Fibroblast of skin of abdomen (primary cell): ENCODE measurements around the gene C16orf74.

Experiments used
- DNase-seq: peaks from one replicate; pipeline ENCODE4 v3.0.0-alpha.2; 2013

Gene C16orf74

DNA sequence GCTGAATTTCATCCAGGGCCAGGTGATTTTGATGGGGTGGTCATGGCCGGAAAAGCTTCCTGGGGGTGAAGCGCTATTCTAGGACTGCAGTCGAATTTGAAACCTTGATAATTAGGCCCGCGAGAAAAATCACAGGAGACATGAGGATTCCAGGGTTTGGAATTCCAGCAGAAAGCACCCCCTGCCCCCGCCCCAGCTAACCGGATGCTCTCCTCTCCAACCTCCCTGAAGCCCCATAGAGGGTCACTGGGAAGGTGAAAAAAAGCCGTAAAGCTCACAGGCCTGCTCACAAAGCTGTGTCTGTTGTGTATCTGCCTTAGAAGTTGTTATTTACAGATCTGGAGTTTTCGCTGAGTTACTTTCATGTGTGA is 61.0 kb downstream of the C16orf74 start:
- DNase-seq, result no peak

- DNase-seq, result no peak
Measured at GRCh38 chr16:85689285-85689949, 61.5 kb downstream of the C16orf74 start.

DNA sequence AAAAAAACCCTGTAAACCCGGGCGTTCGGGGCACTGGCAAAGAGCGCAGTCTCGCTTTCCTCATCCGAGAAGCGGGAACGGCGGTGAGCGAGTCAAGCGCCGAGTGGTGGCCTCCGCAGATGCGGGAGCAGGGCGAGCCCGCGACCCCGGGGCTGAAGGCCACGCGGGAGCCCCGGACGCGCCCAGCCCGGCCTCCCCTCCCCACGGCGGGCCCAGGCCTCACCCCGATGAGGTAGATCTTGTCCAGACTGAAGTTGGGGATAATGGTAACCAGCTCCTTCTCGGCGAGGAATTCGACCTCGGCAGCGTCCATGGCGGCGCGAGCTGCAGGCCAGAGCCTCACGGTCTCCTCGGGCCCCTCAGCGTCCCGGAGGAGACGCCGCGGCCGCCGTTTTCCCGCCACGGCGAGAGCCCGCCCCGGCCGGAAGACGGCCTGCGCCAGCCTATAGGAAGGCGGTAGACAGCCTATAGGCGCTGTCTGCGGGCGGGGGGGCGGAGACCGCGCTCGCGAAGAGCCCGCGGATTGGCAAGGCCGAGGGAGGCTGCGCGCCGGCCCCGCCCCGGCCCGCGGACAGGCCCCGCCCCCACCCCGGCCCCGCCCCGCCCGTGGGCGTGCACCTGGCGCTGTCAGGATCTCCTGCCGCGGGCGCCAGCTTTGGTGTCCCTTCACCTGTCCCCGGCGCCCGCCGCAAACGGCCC is 62.2 kb downstream of the C16orf74 start, which contains the start of gene GINS2:
GINS2 (minus strand) TSS at position 369 of the 699 bp plus-strand sequence; CDS start at position 313, 56 bp downstream.
- DNase-seq, result peak; percentile 92

DNA sequence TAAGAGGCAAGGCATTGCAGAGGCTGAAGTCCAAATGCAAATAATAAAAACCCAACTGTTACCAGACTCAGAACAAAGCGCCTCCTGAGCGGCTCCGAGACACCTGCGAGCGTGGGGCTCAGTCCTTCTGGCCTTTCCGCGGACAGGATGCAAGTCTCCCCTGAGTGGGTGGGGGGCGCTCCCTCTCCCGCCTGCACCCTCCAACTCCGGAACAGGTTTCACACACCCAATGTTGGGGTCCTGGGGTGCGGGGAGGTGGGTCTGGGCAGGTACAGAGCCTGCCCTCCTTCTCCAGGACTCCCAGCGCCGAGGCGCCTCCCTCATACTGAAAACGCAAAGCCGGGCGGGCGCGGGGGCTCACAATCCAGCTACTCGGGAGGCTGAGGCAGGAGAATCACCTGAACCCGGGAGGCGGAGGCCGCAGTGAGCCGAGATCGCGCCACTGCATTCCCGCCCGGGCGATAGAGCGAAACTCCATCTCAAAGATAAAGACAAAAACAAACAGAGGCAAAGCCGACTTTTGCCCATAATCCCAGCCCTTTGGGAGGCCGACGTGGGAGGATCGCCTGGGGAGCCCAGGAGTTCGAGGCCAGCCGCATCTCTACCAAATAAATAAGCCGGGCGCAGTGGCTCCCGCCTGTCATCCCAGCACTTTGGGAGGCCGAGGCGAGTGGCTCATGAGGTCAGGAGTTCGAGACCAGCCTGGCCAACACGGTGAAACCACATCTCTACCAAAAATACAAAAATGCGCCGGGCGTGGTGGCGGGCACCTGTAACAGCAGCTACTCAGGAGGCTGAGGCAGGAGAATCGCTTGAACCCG is 63.0 kb downstream of the C16orf74 start:
- DNase-seq, result no peak

- no peak for DNase-seq
Measured at GRCh38 chr16:85686912-85687591, 63.8 kb downstream of the C16orf74 start.

DNA sequence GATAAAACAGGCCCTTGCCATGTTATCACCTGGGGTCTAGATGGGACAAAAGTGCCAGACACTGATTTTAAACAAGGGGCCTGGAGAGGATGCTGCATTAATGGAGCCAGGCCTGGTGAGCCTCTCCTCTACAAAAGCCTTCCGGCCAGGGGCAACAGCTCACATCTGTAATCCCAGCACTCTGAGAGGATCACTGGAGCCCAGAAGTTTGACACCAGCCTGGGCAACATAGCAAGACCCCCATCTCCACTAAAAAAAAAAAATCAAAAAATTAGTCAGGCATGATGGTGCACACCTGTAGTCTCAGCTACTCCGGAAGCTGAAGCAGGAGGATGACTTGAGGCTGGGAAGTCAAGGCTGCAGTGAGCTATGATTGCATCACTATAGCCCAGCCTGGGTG is 65.6 kb downstream of the C16orf74 start:
- no peak for DNase-seq

DNA sequence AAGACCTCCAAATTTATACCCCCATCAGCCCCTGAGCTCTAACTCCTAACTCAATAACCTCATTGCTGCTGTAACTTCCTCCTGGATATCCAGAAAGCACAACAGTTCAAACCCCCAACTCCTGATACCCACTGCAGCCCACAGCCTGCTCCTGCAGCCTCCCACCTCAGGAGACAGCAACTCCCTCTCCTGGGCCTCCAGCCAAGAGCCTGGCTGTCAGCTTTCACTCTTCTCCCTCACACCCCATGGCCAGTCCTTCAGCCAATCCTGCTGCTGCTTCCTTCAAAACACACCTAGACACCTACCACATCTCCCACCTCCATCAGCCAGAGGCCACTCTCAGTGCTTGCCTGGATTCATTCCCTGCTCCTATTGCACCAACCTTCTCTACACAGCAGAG is 67.5 kb downstream of the C16orf74 start:
- no peak for DNase-seq

- no peak for DNase-seq
Measured at GRCh38 chr16:85682516-85682915, 68.4 kb downstream of the C16orf74 start.

DNA sequence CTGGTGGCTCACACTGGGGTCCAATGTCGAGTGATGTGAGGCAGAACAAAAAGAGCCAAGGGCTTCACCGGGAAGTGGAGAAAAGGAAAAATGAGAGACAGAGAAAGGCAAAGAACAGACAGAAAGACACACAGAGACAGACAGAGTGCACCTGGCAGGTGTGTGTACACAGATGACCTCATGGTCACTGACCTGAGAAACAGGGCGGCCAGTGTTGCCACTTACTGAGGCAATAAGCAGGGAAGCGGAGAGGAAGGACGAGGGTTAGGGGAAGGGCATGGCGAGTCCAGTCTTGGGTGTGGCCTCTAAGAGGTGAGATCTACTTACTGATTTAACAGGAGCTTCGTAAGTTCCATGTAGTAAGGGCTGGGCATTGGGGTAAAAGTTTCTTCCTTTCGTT is 69.6 kb downstream of the C16orf74 start:
- DNase-seq, result no peak

DNA sequence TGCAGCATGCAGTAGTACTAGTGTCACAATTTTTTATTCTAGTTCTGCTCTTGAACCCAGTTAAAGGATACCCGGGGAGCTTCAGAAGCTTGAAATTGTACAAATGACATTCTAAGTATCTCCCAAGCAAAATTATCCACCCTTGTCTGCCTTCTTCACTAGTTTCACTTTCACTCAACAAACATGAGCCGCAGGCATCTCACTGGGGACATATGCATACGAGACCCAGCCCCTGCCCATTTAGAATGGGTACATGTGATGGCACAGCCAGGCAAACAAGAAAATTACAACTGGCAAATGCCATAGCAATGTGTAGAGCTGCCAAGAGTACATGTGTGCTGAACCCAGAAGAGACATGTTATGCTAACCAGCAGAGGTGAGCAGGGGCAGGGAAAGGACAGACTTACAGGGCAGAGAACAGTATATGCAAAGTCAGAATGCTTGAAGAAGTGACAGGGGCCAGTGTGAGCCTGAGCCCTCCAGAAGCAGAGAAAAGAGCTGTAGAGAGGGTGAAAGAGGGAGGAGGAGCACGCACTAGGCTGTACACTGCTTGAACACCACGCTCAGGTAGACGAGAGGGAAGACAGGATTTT is 70.4 kb downstream of the C16orf74 start:
- no peak for DNase-seq

- DNase-seq, result no peak
Measured at GRCh38 chr16:85679870-85680269, 71.0 kb downstream of the C16orf74 start.

DNA sequence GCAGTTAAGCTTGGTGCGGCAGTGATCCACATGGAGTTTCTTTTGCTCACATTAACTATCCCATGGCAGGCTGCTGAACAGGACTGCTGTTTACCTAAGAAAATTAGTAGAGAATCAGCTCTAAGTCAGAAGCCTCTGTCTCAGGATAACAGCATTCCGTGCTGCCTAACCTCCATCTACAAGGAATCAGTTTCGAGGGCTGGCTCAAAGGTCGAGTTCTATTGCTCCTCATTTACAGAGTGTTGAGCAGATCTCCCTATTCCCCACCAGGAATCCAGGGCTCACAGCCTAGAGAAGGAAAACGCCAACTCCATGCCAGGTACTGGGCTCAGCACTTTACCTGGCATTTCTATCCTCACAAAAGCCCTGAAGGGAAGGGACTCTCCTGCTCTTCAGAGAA is 72.1 kb downstream of the C16orf74 start:
- DNase-seq, result no peak

DNA sequence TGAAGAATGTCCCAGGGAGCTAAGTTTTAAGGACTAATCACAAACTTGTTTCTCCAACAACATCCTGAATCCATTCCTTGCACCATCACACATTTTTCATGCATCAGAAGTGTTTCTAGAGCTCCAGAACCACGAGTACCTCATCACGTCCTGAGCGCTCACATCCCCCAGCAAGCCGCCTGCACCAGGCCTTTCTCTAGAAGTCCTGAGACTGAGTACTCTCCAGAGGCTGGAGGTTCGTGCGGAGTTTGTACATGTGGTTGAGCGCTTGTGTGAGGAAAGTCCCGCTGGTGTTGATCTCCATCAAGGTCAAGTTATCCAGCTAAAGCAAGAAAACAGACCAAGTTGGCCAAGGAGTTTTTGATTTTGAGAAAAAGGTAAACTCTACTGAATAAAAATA is 72.9 kb downstream of the C16orf74 start:
- no peak for DNase-seq

GRCh38 chr16:85677383-85677967 is 73.4 kb downstream of the C16orf74 start:
- DNase-seq, result no peak

DNA sequence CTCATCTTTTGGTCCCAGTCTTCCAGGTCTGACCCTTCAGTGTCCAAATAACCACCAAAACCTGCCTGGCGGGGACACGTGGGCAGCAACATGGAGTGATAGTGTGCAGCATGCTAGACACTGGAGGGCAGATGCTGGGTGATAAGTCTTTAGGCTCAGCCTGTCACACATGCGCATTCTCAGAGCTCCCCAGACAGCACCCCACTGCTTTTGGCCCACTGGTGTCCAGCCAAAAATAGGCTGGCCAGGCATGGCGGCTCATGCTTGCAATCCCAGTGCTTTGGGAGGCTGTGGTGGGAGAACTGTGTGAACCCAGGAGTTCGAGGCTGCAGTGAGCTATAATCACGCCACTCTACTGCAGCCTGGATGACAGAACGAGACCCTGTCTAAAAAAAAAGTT is 74.4 kb downstream of the C16orf74 start:
- no peak for DNase-seq

GRCh38 chr16:85675251-85675874 is 75.5 kb downstream of the C16orf74 start:
- peak; percentile 30 for DNase-seq

DNA sequence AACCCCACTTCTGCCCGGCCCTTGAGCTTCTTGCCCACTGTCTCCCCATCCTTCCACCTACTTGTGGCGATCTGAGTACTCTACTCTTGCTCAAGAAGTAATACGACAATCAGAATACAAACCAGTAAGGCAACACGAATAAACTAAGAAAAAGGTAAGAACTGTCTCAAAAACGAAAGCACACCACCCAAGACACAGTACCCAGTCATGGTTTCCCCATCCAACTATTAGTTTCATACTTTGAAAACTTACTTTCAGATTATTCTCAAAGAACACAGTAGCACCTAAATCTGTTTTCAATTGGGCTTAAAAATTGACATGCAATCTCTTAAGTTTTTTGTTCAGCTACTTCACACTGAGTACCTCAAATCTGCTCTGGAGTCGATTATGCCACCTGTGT is 76.1 kb downstream of the C16orf74 start:
- DNase-seq, result no peak

- no peak for DNase-seq
Measured at GRCh38 chr16:85674418-85674755, 76.5 kb downstream of the C16orf74 start.

- peak; percentile 22 for DNase-seq
Measured at GRCh38 chr16:85673529-85674417, 77.1 kb downstream of the C16orf74 start.

DNA sequence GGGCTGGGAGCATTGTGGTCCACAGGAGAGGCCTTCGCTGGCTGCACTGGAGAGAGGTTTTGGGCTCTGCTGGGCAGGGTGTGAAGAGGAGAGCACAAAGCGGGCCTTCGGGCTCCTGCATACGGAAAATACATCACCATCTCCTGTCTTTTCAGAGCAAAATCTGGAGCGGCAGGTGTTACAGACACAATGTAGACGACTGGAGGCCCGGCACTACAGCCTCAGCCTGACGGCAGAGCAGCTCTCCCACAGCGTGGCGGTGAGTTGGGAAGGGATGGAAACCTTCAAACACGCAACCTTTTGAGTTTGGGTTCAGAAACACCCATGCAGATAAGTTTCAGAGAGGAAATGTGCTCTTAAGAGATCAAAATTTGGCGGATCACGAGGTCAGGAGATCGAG is 80.1 kb downstream of the C16orf74 start:
- DNase-seq, result no peak
